IMR-90 (cell line): ENCODE results near the gene C3orf70. TPM values are rescaled to one million over a fixed set of nuclear protein-coding genes. Genes with fewer than 3 reads are reported as not detected.

ENCODE experiments used
- ATAC-seq: fragments of 200-7000 bp; cut with Tn5 transposase; 2 replicates; pipeline ENCODE4 v1.9.1; 2020; ENCODE audit warnings: low read depth, mild to moderate bottlenecking, moderate library complexity
- BruUV-seq: library from RNA; stranded (reverse); fragments of 400-500 nt; replicated peaks from 2 replicates; lab custom pipeline; 2021; lab: Mats Ljungman, UMichigan
- CTCF ChIA-PET: fragments of 300-600 bp; formaldehyde crosslinking; extraction: SDS; loops from one replicate; lab custom pipeline; 2021; ENCODE audit warnings: antibody characterized with exemption; lab: Yijun Ruan, JAX
- POLR2A ChIA-PET: fragments of 300-600 bp; sonication (Branson Sonifier 250); formaldehyde crosslinking; loops from one replicate; lab custom pipeline; 2022; ENCODE audit warnings: antibody characterized with exemption; ENCODE audit not compliant: unreplicated experiment; lab: Charles Lee
- DNase-seq: peaks from one replicate; pipeline ENCODE4 v3.0.0; 2013
- H2AFZ ChIP-seq: replicated peaks from 2 replicates; pipeline ENCODE3; 2013; ENCODE audit warnings: low read length, mild to moderate bottlenecking; ENCODE audit not compliant: poor library complexity
- H2AK5ac ChIP-seq: 2 replicates; pipeline ENCODE4 v1.6.1; 2013; ENCODE audit warnings: low read depth, low read length, inconsistent platforms
- H2AK9ac ChIP-seq: replicated peaks from 2 replicates; pipeline ENCODE3; 2013; ENCODE audit warnings: mild to moderate bottlenecking, low read depth, low read length, moderate library complexity; ENCODE audit not compliant: poor library complexity
- H2BK120ac ChIP-seq: 2 replicates; pipeline ENCODE4 v1.6.1; 2013; ENCODE audit warnings: low read depth, low read length, inconsistent platforms
- H2BK15ac ChIP-seq: 3 replicates; pipeline ENCODE4 v1.6.1; 2013; ENCODE audit warnings: low read depth, low read length, inconsistent platforms
- H2BK20ac ChIP-seq: 2 replicates; pipeline ENCODE4 v1.6.1; 2013; ENCODE audit warnings: low read depth, mild to moderate bottlenecking, inconsistent platforms, low read length, moderate library complexity
- H2BK5ac ChIP-seq: 2 replicates; pipeline ENCODE4 v1.6.1; 2013; ENCODE audit warnings: mild to moderate bottlenecking, low read depth, low read length, inconsistent platforms; ENCODE audit not compliant: poor library complexity, severe bottlenecking
- H3K14ac ChIP-seq: replicated peaks from 2 replicates; pipeline ENCODE4 v1.6.1; 2013; ENCODE audit warnings: low read depth, low read length, inconsistent platforms
- H3K18ac ChIP-seq: 2 replicates; pipeline ENCODE4 v1.6.1; 2013; ENCODE audit warnings: low read depth, low read length, control low read depth
- H3K23ac ChIP-seq: 2 replicates; pipeline ENCODE4 v1.6.1; 2013; ENCODE audit warnings: low read depth, low read length, inconsistent platforms
- H3K27ac ChIP-seq: 2 replicates; pipeline ENCODE4 v1.5.1; 2013; ENCODE audit warnings: mild to moderate bottlenecking, control low read depth, low read length; ENCODE audit not compliant: insufficient read depth
- H3K27me3 ChIP-seq: 2 replicates; pipeline ENCODE4 v1.6.1; 2013; ENCODE audit warnings: low read length; ENCODE audit not compliant: control insufficient read depth, insufficient read depth
- H3K36me3 ChIP-seq: 2 replicates; pipeline ENCODE4 v1.6.1; 2013; ENCODE audit warnings: low read length, mixed read lengths; ENCODE audit not compliant: control insufficient read depth, insufficient read depth
- H3K4ac ChIP-seq: 2 replicates; pipeline ENCODE4 v1.6.1; 2013; ENCODE audit warnings: low read depth, low read length, inconsistent platforms
- H3K4me1 ChIP-seq: 2 replicates; pipeline ENCODE4 v1.6.1; 2013; ENCODE audit warnings: low read length, mixed read lengths; ENCODE audit not compliant: control insufficient read depth, insufficient read depth
- H3K4me2 ChIP-seq: 2 replicates; pipeline ENCODE4 v1.6.1; 2013; ENCODE audit warnings: low read depth, mild to moderate bottlenecking, control low read depth, low read length, moderate library complexity
- H3K4me3 ChIP-seq: 2 replicates; pipeline ENCODE4 v1.5.1; 2013; ENCODE audit warnings: low read depth, mild to moderate bottlenecking, control low read depth, low read length, moderate library complexity; ENCODE audit not compliant: insufficient read depth
- H3K56ac ChIP-seq: 2 replicates; pipeline ENCODE4 v1.6.1; 2013; ENCODE audit warnings: low read length, inconsistent platforms; ENCODE audit not compliant: insufficient read depth; ENCODE audit errors: extremely low read depth
- H3K79me1 ChIP-seq, 2 experiments: 2 replicates each; pipeline ENCODE4 v1.6.1; 2013; ENCODE audit warnings: low read length in 2 of 2, inconsistent platforms in 1 of 2, low read depth in 1 of 2
- H3K9ac ChIP-seq: 2 replicates; pipeline ENCODE4 v1.6.1; 2013; ENCODE audit warnings: low read depth, low read length, control low read depth
- H3K9me1 ChIP-seq: 2 replicates; pipeline ENCODE4 v1.6.1; 2013; ENCODE audit warnings: low read length, inconsistent platforms; ENCODE audit not compliant: insufficient read depth
- H3K9me3 ChIP-seq: 2 replicates; pipeline ENCODE4 v1.6.1; 2013; ENCODE audit warnings: low read length; ENCODE audit not compliant: control insufficient read depth, insufficient read depth
- H4K20me1 ChIP-seq: 2 replicates; pipeline ENCODE4 v1.6.1; 2013; ENCODE audit warnings: low read length, inconsistent platforms; ENCODE audit not compliant: insufficient read depth
- H4K5ac ChIP-seq: 2 replicates; pipeline ENCODE4 v1.6.1; 2013; ENCODE audit warnings: mild to moderate bottlenecking, low read depth, low read length, control low read depth
- H4K8ac ChIP-seq, 2 experiments: 2 replicates each; pipeline ENCODE4 v1.6.1; 2013; ENCODE audit warnings: low read depth in 2 of 2, low read length in 2 of 2, control low read depth in 1 of 2, inconsistent platforms in 1 of 2
- H4K91ac ChIP-seq: 2 replicates; pipeline ENCODE4 v1.6.1; 2013; ENCODE audit warnings: low read depth, low read length, inconsistent platforms; ENCODE audit not compliant: insufficient read depth
- BHLHE40 ChIP-seq: fragments of 150-350 bp; IDR thresholded peaks from 2 replicates; pipeline ENCODE4 v1.6.1; 2016; ENCODE audit warnings: mild to moderate bottlenecking, low read depth, low read length
- CEBPB ChIP-seq: IDR thresholded peaks from 2 replicates; pipeline ENCODE4 v1.6.1; 2012; ENCODE audit warnings: low read depth, low read length, improper control_type of control experiment
- FOS ChIP-seq: fragments of 150-350 bp; IDR thresholded peaks from 2 replicates; pipeline ENCODE4 v1.6.1; 2016; ENCODE audit warnings: low read depth, low read length
- NFE2L2 ChIP-seq: fragments of 150-350 bp; IDR thresholded peaks from 2 replicates; pipeline ENCODE4 v1.6.1; 2016; ENCODE audit warnings: low read depth, mild to moderate bottlenecking, low read length
- POLR2A ChIP-seq: IDR thresholded peaks from 2 replicates; pipeline ENCODE4 v1.6.1; 2012; ENCODE audit warnings: mild to moderate bottlenecking, low read depth, low read length
- RAD21 ChIP-seq: IDR thresholded peaks from 2 replicates; pipeline ENCODE4 v1.6.1; 2012; ENCODE audit warnings: low read length, improper control_type of control experiment
- RCOR1 ChIP-seq: IDR thresholded peaks from 2 replicates; pipeline ENCODE4 v1.6.1; 2012; ENCODE audit warnings: mild to moderate bottlenecking, low read length, improper control_type of control experiment; ENCODE audit not compliant: insufficient replicate concordance
- SMC3 ChIP-seq: fragments of 150-350 bp; IDR thresholded peaks from 2 replicates; pipeline ENCODE4 v1.6.1; 2016; ENCODE audit warnings: low read depth, mild to moderate bottlenecking, antibody characterized with exemption, low read length, moderate library complexity
- USF2 ChIP-seq: fragments of 150-350 bp; IDR thresholded peaks from 2 replicates; pipeline ENCODE4 v1.6.1; 2017; ENCODE audit warnings: mild to moderate bottlenecking, antibody characterized with exemption, low read length, low read depth
- WGBS, 2 experiments: methylation state at CpG; one replicate each; pipeline versions ENCODE4 v1.1.5 to v1.1.7; 2013; ENCODE audit warnings: missing lambda C conversion rate in 2 of 2; ENCODE audit not compliant: insufficient read length in 1 of 2; ENCODE audit errors: extremely low coverage in 2 of 2; 5-methylcytosine and 5-hydroxymethylcytosine counted together
- dilution Hi-C: fragments of 300-500 bp; cut with HindIII; formaldehyde crosslinking; loops from one replicate; pipeline ENCODE4 v1.14.3; 2018; ENCODE audit warnings: low sequenced_read_pairs; ENCODE audit not compliant: unreplicated experiment
- in situ Hi-C: fragments of 300-500 bp; cut with MboI; formaldehyde crosslinking; loops from 3 replicates; pipeline ENCODE4 v1.14.3; 2019; ENCODE audit warnings: low sequenced_read_pairs, inconsistent platforms, mixed read lengths
- intact Hi-C: fragments of 100-400 bp; cut with micrococcal nuclease; formaldehyde crosslinking; loops from 2 replicates; pipeline ENCODE4 v1.10.0; 2022
- polyA plus RNA-seq, 3 experiments: library from polyadenylated mRNA; depleted of rRNA; stranded (reverse); fragments of >200 nt; gene quantifications; 2 replicates each; pipeline ENCODE4 v1.2.3, GENCODE V29; 2012; ENCODE audit warnings: low replicate concordance in 1 of 3
- total RNA-seq: library from RNA; depleted of rRNA; stranded (reverse); fragments of >200 nt; gene quantifications from 2 replicates; pipeline ENCODE4 v1.2.3, GENCODE V29; 2012

The C3orf70 gene
- total and polyA plus RNA-seq, 2 of the 4 experiments (the other 2 are of a cell fraction) = 0.96 to 1.8 TPM

GRCh38 chr3:185172086-185173049 is 19.5 kb upstream of the C3orf70 start:
- Histone ChIP-seq H2AFZ (no peak overlapping the region), H2BK15ac (no peak overlapping the region), H4K91ac (no peak overlapping the region), H3K79me1 (no peaks in the 10 kb centered on the region), H3K9ac (no peak overlapping the region), H3K36me3 (no peaks in the 10 kb centered on the region), H3K4me3 (no peak overlapping the region), H2AK5ac (no peak overlapping the region), H3K27me3 (no peaks in the 10 kb centered on the region; the same call in 1 of the 2 replicates), H3K4me2 (no peak overlapping the region), H2BK120ac (no peak overlapping the region), H2BK5ac (no peak overlapping the region), H4K5ac (no peak overlapping the region), H4K8ac (no peak overlapping the region), H3K18ac (no peak overlapping the region), H3K14ac (no peak overlapping the region), H3K56ac (no peak overlapping the region), H2BK20ac (no peak overlapping the region), H2AK9ac (no peak overlapping the region), H3K9me1 (no peaks in the 10 kb centered on the region), H3K27ac (no peak overlapping the region), H4K20me1 (no peaks in the 10 kb centered on the region), H3K23ac (no peak overlapping the region), H3K9me3 (no peaks in the 10 kb centered on the region), H3K4me1 (peaks cover 6% of the 10 kb centered on the region; the same call in 1 of the 2 replicates), H3K4ac (no peak overlapping the region)
- TF ChIP-seq CEBPB = no peak
- TF ChIP-seq RCOR1 = no peak
- no peak for TF ChIP-seq POLR2A
- TF ChIP-seq NFE2L2 = no peak
- no peak for TF ChIP-seq SMC3
- TF ChIP-seq USF2 = no peak
- TF ChIP-seq BHLHE40 = no peak
- TF ChIP-seq RAD21 = no peak
- TF ChIP-seq FOS = no peak
- in situ Hi-C loops = no loop called here
- no peak for ATAC-seq
- no TSS peak for BruUV-seq
- dilution Hi-C loops = no loop called here
- intact Hi-C loops = no loop called here
- no peak for DNase-seq
- POLR2A ChIA-PET = no interaction called here
- 50 to 100% methylated on average over 1 of the region's 11 CpGs for WGBS, 2 experiments
- CTCF ChIA-PET = no interaction called here
